Transverse colon (tissue), 4 donors: Measurements from ENCODE around the gene PHF3. TPM values are rescaled to one million over a fixed set of nuclear protein-coding genes. Genes with fewer than 3 reads are reported as not detected.

Source experiments
- DNase-seq: peaks from one replicate; pipeline ENCODE4 v3.0.0-alpha.2; 2019
- H3K27ac ChIP-seq, 4 donors: fragments of 200-600 bp; sonication (generic); 2 replicates each; pipeline ENCODE4 v1.5.1; 2016 to 2018; ENCODE audit warnings: inconsistent platforms in 4 of 4
- H3K27me3 ChIP-seq: fragments of 200-600 bp; sonication (generic); 2 replicates; pipeline ENCODE4 v1.5.1; 2017; ENCODE audit warnings: inconsistent platforms
- H3K36me3 ChIP-seq, 4 donors: fragments of 200-600 bp; sonication (generic); 2 replicates each; pipeline ENCODE4 v1.5.1; 2017 to 2019; ENCODE audit warnings: inconsistent platforms in 4 of 4
- H3K4me1 ChIP-seq, 4 donors: fragments of 200-600 bp; sonication (generic); 2 replicates each; pipeline ENCODE4 v1.5.1; 2017 to 2020; ENCODE audit warnings: inconsistent platforms in 4 of 4
- H3K4me3 ChIP-seq, 4 donors: fragments of 200-600 bp; sonication (generic); 1 replicate in 1 of 4; 2 replicates in 3 of 4; pipeline versions ENCODE4 v1.5.1 to v1.6.1; 2017 to 2019; ENCODE audit warnings: inconsistent platforms in 4 of 4
- H3K9me3 ChIP-seq, 2 donors: fragments of 200-600 bp; sonication (generic); 2 replicates each; pipeline ENCODE4 v1.5.1; 2017 to 2019; ENCODE audit warnings: inconsistent platforms in 2 of 2
- EP300 ChIP-seq: sonication (generic); formaldehyde crosslinking; IDR thresholded peaks from one replicate; pipeline ENCODE4 v1.6.1; 2017; ENCODE audit warnings: antibody characterized with exemption, low read depth
- POLR2A ChIP-seq: fragments of 450-650 bp; IDR thresholded peaks from one replicate; pipeline ENCODE4 v1.6.1; 2016; ENCODE audit warnings: antibody characterized with exemption, mild to moderate bottlenecking, moderate library complexity
- POLR2AphosphoS5 ChIP-seq, 3 donors: sonication (generic); formaldehyde crosslinking; IDR thresholded peaks; one replicate each; pipeline ENCODE4 v1.6.1; 2016; ENCODE audit warnings: antibody characterized with exemption in 3 of 3
- WGBS, 2 donors: methylation state at CpG; one replicate each; pipeline ENCODE4 v1.1.5; 2018; ENCODE audit warnings: low coverage in 1 of 2; 5-methylcytosine and 5-hydroxymethylcytosine counted together
- in situ Hi-C, 4 donors: fragments of 200-750 bp; cut with MboI; loops; one replicate each; pipeline versions ENCODE4 v1.15.0 to v1.15.1; 2017; ENCODE audit warnings: low sequenced_read_pairs in 3 of 4, low pct_ligation_motif_present in 1 of 4, low pct_unique_long_range_greater_than_20kb in 1 of 4
- intact Hi-C: fragments of 100-400 bp; cut with DNase I; formaldehyde crosslinking; loops from one replicate; pipeline ENCODE4 v1.15.1; 2023; ENCODE audit warnings: low total_unique reads
- total RNA-seq, 4 donors: library from RNA; depleted of rRNA; stranded (reverse); fragments of >200 nt; gene quantifications; one replicate each; pipeline ENCODE4 v1.1.0, GENCODE V29; 2016
- TF ChIP-seq, protein P1 (sequence below), 5 experiments: fragments of 200-600 bp in 3 of 5; fragments of 450-650 bp in 2 of 5; sonication (generic) in 3 of 5; IDR thresholded peaks; 1 replicate in 2 of 5; 2 replicates in 3 of 5; pipeline ENCODE4 v1.5.1; 2016 to 2017; ENCODE audit warnings: antibody characterized with exemption in 5 of 5, inconsistent platforms in 3 of 5, mild to moderate bottlenecking in 2 of 5, moderate library complexity in 1 of 5

Gene PHF3
- total RNA-seq, 4 donors from 2014 or later, result 49.4 to 94.8 (median 68.9) TPM

DNA sequence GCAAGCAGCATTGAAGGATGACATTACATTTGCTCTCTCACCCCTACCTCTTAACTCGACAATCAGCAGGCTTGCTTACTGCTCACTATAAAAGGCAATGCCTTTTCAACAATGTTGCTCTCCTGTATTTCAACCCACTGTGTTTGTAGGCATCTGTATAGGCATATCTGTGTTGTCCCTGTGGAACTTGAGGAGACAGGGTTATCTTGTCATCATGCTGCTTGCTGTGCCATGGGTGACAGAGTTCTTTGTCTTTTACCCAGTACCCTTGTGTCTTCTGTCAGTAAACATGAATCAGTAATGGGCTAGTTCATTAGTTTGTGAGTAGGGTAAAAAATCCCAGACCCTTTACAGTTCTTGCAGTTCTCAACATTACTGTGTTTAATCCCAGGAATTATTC lies 25.2 kb downstream of the PHF3 start:
- Histone ChIP-seq H3K27ac (no peak overlapping the region), H3K36me3 (no peaks in the 10 kb centered on the region), H3K27me3 (no peaks in the 10 kb centered on the region), H3K4me1 (peaks cover 6 to 51% (median 18%) of the 10 kb centered on the region in 4 donors), H3K9me3 (no peaks in the 10 kb centered on the region), H3K4me3 (no peak overlapping the region)
- in situ Hi-C loops, result no loop called here
- WGBS, 2 donors, result 68 to 100% methylated on average over 1 of the region's 1 CpG
- no peak for DNase-seq
- intact Hi-C loops, result no loop called here
- TF ChIP-seq, protein P1, sequence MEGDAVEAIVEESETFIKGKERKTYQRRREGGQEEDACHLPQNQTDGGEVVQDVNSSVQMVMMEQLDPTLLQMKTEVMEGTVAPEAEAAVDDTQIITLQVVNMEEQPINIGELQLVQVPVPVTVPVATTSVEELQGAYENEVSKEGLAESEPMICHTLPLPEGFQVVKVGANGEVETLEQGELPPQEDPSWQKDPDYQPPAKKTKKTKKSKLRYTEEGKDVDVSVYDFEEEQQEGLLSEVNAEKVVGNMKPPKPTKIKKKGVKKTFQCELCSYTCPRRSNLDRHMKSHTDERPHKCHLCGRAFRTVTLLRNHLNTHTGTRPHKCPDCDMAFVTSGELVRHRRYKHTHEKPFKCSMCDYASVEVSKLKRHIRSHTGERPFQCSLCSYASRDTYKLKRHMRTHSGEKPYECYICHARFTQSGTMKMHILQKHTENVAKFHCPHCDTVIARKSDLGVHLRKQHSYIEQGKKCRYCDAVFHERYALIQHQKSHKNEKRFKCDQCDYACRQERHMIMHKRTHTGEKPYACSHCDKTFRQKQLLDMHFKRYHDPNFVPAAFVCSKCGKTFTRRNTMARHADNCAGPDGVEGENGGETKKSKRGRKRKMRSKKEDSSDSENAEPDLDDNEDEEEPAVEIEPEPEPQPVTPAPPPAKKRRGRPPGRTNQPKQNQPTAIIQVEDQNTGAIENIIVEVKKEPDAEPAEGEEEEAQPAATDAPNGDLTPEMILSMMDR (IDR thresholded peaks at IDR 0.05), result no peak
- TF ChIP-seq POLR2A (no peak), EP300 (no peak), POLR2AphosphoS5 (IDR thresholded peaks at IDR 0.05) (no peak)

DNA sequence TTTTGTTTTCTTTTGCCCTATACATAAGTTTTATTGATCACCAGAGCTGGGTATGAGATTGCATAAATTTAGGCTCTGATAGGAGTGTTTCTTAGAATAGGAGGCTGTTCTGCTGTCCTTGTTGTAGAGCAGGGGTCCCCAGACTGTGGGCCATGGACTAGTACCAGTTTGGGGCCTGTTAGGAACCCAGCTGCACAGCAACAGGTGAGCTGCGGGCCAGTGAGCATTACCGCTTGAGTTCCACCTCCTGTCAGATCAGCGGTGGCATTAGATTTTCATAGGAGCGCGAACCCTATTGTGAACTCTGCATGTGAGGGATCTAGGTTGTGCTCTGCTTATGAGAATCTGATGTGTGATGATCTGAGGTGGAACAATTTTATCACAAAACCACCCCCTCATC lies 26.2 kb downstream of the PHF3 start:
- Histone ChIP-seq H3K9me3 (no peaks in the 10 kb centered on the region), H3K4me3 (no peak overlapping the region), H3K27ac (no peak overlapping the region), H3K4me1 (peaks cover 6 to 50% (median 17%) of the 10 kb centered on the region in 4 donors), H3K36me3 (no peaks in the 10 kb centered on the region), H3K27me3 (no peaks in the 10 kb centered on the region)
- intact Hi-C loops (no loop called here), in situ Hi-C loops (no loop called here)
- 98 to 100% methylated on average over 2 to 5 of the region's 5 CpGs for WGBS, 2 donors
- TF ChIP-seq POLR2AphosphoS5 (IDR thresholded peaks at IDR 0.05) (no peak), EP300 (no peak), POLR2A (no peak)
- TF ChIP-seq, protein P1 (IDR thresholded peaks at IDR 0.05), result no peak
- DNase-seq, result no peak

GRCh38 chr6:63663147-63663955 lies 27.7 kb downstream of the PHF3 start:
- intact Hi-C loops, result no loop called here
- peak overlapping the region in 2 of 4 donors; percentile 8 to 21 for H3K27ac ChIP-seq
- H3K36me3 ChIP-seq, result no peaks in the 10 kb centered on the region
- H3K4me1 ChIP-seq, result peaks cover 6 to 45% (median 17%) of the 10 kb centered on the region in 4 donors
- no peak overlapping the region for H3K4me3 ChIP-seq
- in situ Hi-C loops, result no loop called here
- no peaks in the 10 kb centered on the region for H3K27me3 ChIP-seq
- no peak for DNase-seq
- TF ChIP-seq EP300 (no peak), POLR2A (no peak), POLR2AphosphoS5 (IDR thresholded peaks at IDR 0.05) (no peak)
- TF ChIP-seq, protein P1 (IDR thresholded peaks at IDR 0.05), result no peak
- 85 to 91% methylated on average over 5 of the region's 5 CpGs for WGBS, 2 donors
- no peaks in the 10 kb centered on the region for H3K9me3 ChIP-seq

- no peaks in the 10 kb centered on the region for H3K27me3 ChIP-seq
- no peak overlapping the region for H3K4me3 ChIP-seq
- peak overlapping the region in 1 of 4 donors; percentile 11 for H3K27ac ChIP-seq
- in situ Hi-C loops (no loop called here), intact Hi-C loops (no loop called here)
- no peaks in the 10 kb centered on the region for H3K36me3 ChIP-seq
- peaks cover 6 to 45% (median 17%) of the 10 kb centered on the region in 4 donors for H3K4me1 ChIP-seq
- no peaks in the 10 kb centered on the region for H3K9me3 ChIP-seq
- DNase-seq, result no peak
- TF ChIP-seq, protein P1 (IDR thresholded peaks at IDR 0.05), result no peak
- TF ChIP-seq POLR2A, result no peak
- no peak for TF ChIP-seq EP300
- TF ChIP-seq POLR2AphosphoS5 (IDR thresholded peaks at IDR 0.05), result no peak
Measured at GRCh38 chr6:63663956-63664281, 28.3 kb downstream of the PHF3 start.
